Suprapubic skin (tissue), 4 donors: Measurements from ENCODE around the gene CCN5. TPM values are rescaled to one million over a fixed set of nuclear protein-coding genes. Genes with fewer than 3 reads are reported as not detected.
"Not testable (repeated sequence)": the region's sequence is repeated elsewhere in the genome, so short reads cannot be mapped to it uniquely, and the experiment has no call there.

ENCODE experiments used
- DNase-seq, 2 donors: peaks; one replicate each; pipeline ENCODE4 v3.0.0-alpha.2; 2019; ENCODE audit warnings: low spot score in 2 of 2
- H3K27ac ChIP-seq: fragments of 200-600 bp; sonication (generic); one replicate; pipeline ENCODE4 v1.5.1; 2019
- H3K27me3 ChIP-seq: fragments of 200-600 bp; sonication (generic); one replicate; pipeline ENCODE4 v1.5.1; 2019
- H3K36me3 ChIP-seq: fragments of 200-600 bp; sonication (generic); one replicate; pipeline ENCODE4 v1.5.1; 2019
- H3K4me1 ChIP-seq: fragments of 200-600 bp; sonication (generic); one replicate; pipeline ENCODE4 v1.5.1; 2019
- H3K4me3 ChIP-seq: fragments of 200-600 bp; sonication (generic); one replicate; pipeline ENCODE4 v1.5.1; 2019; ENCODE audit warnings: mild to moderate bottlenecking
- H3K9me3 ChIP-seq: fragments of 200-600 bp; sonication (generic); one replicate; pipeline ENCODE4 v1.5.1; 2019
- EP300 ChIP-seq: sonication (generic); formaldehyde crosslinking; IDR thresholded peaks from one replicate; pipeline ENCODE4 v1.6.1; 2017; ENCODE audit warnings: antibody characterized with exemption
- POLR2A ChIP-seq, 2 donors: fragments of 450-650 bp; IDR thresholded peaks; one replicate each; pipeline ENCODE4 v1.6.1; 2017; ENCODE audit warnings: antibody characterized with exemption in 2 of 2, mild to moderate bottlenecking in 2 of 2, moderate library complexity in 2 of 2
- POLR2AphosphoS5 ChIP-seq, 3 donors: sonication (generic); formaldehyde crosslinking; IDR thresholded peaks; one replicate each; pipeline ENCODE4 v1.6.1; 2017; ENCODE audit warnings: antibody characterized with exemption in 3 of 3
- WGBS: methylation state at CpG from one replicate; pipeline ENCODE4 v1.1.5; 2018; 5-methylcytosine and 5-hydroxymethylcytosine counted together
- total RNA-seq, 4 donors: library from RNA; depleted of rRNA; stranded (reverse); fragments of >200 nt; gene quantifications; one replicate each; pipeline ENCODE4 v1.1.0, GENCODE V29; 2016
- TF ChIP-seq, protein P1 (sequence below), 2 donors: fragments of 200-600 bp in 1 of 2; fragments of 450-650 bp in 1 of 2; sonication (generic) in 1 of 2; IDR thresholded peaks; one replicate each; pipeline ENCODE4 v1.5.1; 2016 to 2019; ENCODE audit warnings: antibody characterized with exemption in 2 of 2, mild to moderate bottlenecking in 1 of 2, moderate library complexity in 1 of 2

The CCN5 gene
- total RNA-seq, 4 donors from 2014 or later = 40.1 to 137 (median 87.9) TPM

DNA sequence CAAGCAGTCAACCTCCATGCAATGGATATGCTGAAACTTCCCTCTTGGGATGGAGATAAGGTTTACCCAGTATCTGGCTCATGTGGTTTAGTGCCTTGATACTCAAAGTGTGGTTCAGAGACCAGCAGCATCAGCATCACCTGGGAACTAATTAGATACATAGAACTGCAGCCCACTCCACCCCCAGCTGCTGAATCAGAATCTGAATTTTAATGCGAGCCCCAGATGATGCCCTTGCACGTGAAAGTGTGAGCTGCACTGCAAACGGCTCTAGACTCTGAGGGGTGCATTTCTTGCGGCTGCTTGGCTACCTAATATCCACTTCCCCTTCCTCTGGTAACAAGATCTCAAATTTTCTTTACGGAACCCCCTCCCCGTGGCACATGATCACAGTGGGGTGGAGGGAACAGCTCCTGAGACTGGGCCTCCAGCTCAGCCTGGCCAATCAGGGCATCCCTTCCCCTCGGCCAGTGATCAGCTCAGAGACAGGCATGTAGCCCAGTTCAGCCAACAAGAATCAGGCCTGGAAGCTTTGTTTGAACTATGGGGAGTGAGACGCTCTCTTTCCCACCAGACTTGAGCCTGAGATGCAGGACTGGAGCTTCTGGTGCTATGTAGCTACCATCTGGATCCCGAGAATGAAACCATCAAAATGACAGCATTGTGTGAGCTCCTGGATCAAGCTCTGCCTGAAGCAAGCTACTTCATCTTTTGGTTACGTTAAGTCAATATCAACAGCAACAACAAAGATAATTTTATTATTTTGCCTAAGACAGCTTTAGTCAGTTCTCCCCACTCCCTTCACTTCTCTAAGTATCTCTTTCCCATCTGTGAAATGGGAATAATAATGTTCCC is 43.3 kb downstream of the CCN5 start:
- TF ChIP-seq POLR2A (IDR thresholded peaks at IDR 0.05) = no peak
- TF ChIP-seq POLR2AphosphoS5 (IDR thresholded peaks at IDR 0.05) = no peak
- TF ChIP-seq, protein P1, sequence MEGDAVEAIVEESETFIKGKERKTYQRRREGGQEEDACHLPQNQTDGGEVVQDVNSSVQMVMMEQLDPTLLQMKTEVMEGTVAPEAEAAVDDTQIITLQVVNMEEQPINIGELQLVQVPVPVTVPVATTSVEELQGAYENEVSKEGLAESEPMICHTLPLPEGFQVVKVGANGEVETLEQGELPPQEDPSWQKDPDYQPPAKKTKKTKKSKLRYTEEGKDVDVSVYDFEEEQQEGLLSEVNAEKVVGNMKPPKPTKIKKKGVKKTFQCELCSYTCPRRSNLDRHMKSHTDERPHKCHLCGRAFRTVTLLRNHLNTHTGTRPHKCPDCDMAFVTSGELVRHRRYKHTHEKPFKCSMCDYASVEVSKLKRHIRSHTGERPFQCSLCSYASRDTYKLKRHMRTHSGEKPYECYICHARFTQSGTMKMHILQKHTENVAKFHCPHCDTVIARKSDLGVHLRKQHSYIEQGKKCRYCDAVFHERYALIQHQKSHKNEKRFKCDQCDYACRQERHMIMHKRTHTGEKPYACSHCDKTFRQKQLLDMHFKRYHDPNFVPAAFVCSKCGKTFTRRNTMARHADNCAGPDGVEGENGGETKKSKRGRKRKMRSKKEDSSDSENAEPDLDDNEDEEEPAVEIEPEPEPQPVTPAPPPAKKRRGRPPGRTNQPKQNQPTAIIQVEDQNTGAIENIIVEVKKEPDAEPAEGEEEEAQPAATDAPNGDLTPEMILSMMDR (IDR thresholded peaks at IDR 0.05) = no peak

DNA sequence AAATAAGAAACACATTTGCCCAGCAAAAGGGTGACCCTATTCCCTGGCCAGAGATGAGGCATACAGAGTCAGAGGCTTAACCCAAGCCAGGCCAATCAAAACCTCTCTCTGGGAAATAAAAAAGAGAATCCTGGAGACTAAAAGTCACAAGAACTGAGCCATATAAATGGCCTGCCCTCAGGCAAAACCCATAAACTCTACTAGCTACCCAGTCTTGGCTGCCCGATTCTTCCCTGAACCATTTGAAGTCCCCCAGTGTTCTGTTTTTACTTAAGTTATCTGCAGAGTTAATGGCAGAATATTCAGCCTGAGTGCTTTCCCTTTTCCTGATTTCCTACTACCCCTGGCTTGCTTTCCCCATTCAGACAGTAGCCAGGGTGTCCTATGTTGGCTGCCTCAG is 44.4 kb downstream of the CCN5 start:
- no peak for TF ChIP-seq POLR2A (IDR thresholded peaks at IDR 0.05)
- TF ChIP-seq, protein P1 (IDR thresholded peaks at IDR 0.05) = no peak
- TF ChIP-seq POLR2AphosphoS5 (IDR thresholded peaks at IDR 0.05) = no peak
- no peak for TF ChIP-seq EP300
- WGBS = 59% methylated on average over 1 of the region's 1 CpG
- no peaks in the 10 kb centered on the region for H3K27me3 ChIP-seq
- no peak overlapping the region for H3K4me3 ChIP-seq
- H3K4me1 ChIP-seq = no peaks in the 10 kb centered on the region
- H3K9me3 ChIP-seq = no peaks in the 10 kb centered on the region
- no peak overlapping the region for H3K27ac ChIP-seq
- H3K36me3 ChIP-seq = no peaks in the 10 kb centered on the region
- DNase-seq = no peak

More for the DNA sequence above, 43.3 kb downstream of the CCN5 start:
- no peak overlapping the region for H3K4me3 ChIP-seq
- H3K27me3 ChIP-seq = no peaks in the 10 kb centered on the region
- H3K27ac ChIP-seq = no peak overlapping the region
- DNase-seq = no peak
- no peaks in the 10 kb centered on the region for H3K36me3 ChIP-seq
- 69% methylated on average over 10 of the region's 10 CpGs for WGBS
- no peaks in the 10 kb centered on the region for H3K4me1 ChIP-seq
- no peaks in the 10 kb centered on the region for H3K9me3 ChIP-seq

DNA sequence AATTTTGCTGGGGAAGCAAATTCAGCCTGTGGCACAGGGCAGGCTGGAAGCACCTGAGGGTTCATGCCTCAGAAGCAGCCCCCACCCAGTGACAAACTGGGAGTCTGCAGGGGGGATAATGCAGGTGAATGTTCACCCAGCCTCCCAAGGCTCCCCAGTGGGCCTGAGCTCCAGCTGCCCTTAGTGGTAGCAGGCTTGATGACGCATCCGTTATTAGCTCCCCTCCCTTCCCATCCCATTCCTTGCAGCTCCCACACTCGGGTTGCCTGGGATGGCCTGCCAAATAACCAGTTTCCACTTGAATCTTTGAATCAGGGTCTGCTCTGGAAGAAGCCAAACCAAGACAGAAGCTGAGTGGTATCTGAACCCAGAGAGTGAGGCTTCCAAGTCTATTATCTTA is 46.3 kb downstream of the CCN5 start:
- DNase-seq = no peak
- WGBS = 41% methylated on average over 3 of the region's 3 CpGs

DNA sequence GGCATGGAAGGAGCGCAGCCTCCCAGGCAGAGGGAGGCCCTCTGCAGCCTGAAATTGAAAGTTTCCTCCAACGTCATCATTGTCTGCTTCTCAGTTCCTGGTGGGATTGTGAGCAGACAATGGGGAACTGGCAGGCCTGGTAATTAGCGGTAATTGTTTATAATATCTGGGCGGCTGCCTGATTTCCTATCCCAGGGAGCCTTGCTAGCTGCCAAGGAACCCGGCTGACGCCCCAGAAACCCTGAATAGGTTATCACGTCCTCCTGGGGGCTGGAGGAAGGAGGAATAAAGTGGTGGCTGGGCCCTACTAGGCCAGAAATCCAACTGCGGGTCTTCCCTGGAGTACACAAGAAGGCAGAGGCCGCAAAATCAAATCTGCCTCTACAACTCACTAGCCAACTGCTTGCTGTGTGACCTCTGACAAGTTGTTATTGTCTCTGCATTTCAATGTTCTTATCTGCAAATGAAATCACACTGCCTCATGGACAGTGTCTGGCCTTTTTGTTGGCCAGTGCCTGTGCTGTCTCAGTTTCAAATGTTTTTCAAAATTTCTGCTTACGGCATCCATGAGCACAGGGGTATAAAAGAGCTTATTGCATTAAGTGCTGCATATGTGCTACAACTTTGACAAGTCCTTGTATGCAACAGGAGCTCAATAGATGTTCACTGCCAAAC is 47.4 kb downstream of the CCN5 start:
- H3K9me3 ChIP-seq = no peaks in the 10 kb centered on the region
- 66% methylated on average over 10 of the region's 10 CpGs for WGBS
- H3K36me3 ChIP-seq = no peaks in the 10 kb centered on the region
- H3K27me3 ChIP-seq = peaks cover 12% of the 10 kb centered on the region
- no peak overlapping the region for H3K4me3 ChIP-seq
- H3K4me1 ChIP-seq = no peaks in the 10 kb centered on the region
- no peak overlapping the region for H3K27ac ChIP-seq
- DNase-seq = no peak
- no peak for TF ChIP-seq POLR2AphosphoS5 (IDR thresholded peaks at IDR 0.05)
- TF ChIP-seq, protein P1 (IDR thresholded peaks at IDR 0.05) = no peak
- no peak for TF ChIP-seq POLR2A (IDR thresholded peaks at IDR 0.05)

More for the DNA sequence above, 46.3 kb downstream of the CCN5 start:
- H3K4me1 ChIP-seq = no peaks in the 10 kb centered on the region
- H3K27ac ChIP-seq = no peak overlapping the region
- no peak overlapping the region for H3K4me3 ChIP-seq
- peaks cover 5% of the 10 kb centered on the region for H3K27me3 ChIP-seq
- H3K36me3 ChIP-seq = no peaks in the 10 kb centered on the region
- no peaks in the 10 kb centered on the region for H3K9me3 ChIP-seq
- no peak for TF ChIP-seq EP300

DNA sequence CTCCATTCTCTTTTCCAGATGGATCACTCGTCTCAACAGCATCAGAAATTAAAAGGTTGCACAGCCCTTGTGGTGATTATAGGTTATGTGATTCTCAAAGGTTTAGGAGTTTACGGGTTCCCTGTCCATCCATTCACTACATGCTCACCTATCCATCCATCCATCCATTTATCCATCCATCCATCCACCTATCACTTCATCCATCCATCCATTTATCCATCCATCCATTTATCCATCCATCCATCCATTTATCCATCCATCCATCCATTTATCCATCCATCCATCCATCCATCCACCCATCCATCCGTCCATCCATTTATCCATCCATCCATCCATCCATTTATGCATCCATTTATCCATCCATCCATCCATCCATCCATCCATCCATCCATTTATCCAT is 48.6 kb downstream of the CCN5 start:
- WGBS = 88% methylated on average over 3 of the region's 3 CpGs
- H3K9me3 ChIP-seq, H3K27ac ChIP-seq, H3K4me3 ChIP-seq, DNase-seq, H3K4me1 ChIP-seq, H3K36me3 ChIP-seq: not testable (repeated sequence)
- peaks cover 12% of the 10 kb centered on the region for H3K27me3 ChIP-seq

DNA sequence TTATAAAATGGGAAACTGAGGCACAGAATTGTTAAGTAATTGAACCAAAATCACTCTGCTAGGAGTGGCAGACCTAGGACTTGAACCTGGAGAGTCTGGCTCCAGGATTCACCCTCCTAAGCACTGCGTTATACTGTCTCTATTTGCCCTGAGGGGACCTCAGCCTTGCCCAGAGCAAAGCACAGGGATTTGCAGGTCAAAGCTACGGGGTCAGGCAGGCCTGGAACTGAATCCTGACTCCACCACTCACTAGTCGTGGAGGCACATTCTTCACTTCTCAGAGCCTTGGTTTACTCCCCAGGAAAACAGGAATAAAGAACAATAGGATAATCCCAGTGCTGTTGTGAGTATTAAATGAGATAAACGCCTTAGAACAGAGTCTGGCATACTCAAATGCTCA is 49.9 kb downstream of the CCN5 start:
- Histone ChIP-seq H3K4me1 (no peaks in the 10 kb centered on the region), H3K9me3 (no peaks in the 10 kb centered on the region), H3K27me3 (peaks cover 20% of the 10 kb centered on the region), H3K4me3 (no peak overlapping the region), H3K36me3 (no peaks in the 10 kb centered on the region), H3K27ac (no peak overlapping the region)
- TF ChIP-seq POLR2A (IDR thresholded peaks at IDR 0.05) = no peak
- no peak for TF ChIP-seq POLR2AphosphoS5 (IDR thresholded peaks at IDR 0.05)
- no peak for TF ChIP-seq EP300
- TF ChIP-seq, protein P1 (IDR thresholded peaks at IDR 0.05) = no peak
- WGBS = 61% methylated on average over 4 of the region's 4 CpGs
- no peak for DNase-seq
